Measurements from ENCODE around the gene RPS18. TPM values are rescaled to one million over a fixed set of nuclear protein-coding genes. Genes with fewer than 3 reads are reported as not detected.

RPS18 gene
- total and polyA plus RNA-seq, 10 of the 15 experiments (the other 5 are each of a cell fraction or from before 2014, with no cell fraction given) = 4,228 to 20,828 (median 7,406) TPM

- intact Hi-C loops (cut with micrococcal nuclease; ENCODE audit: unreplicated experiment) = loop anchor here (5.0 kb wide), 1 partner anchor 112 kb away; the partner anchor contains the start of gene KIFC1
- H3K27me3 ChIP-seq (replicated peaks in 1 of 2; ENCODE audit: control insufficient read depth in 2 of 2, insufficient read depth in 2 of 2, low read length in 1 of 2) = no peaks in the 10 kb centered on the region
- CTCF ChIA-PET = interaction anchor here (1.7 to 3.9 kb wide), 2 partner anchors 65 to 151 kb away, joined by 3 to 22 read pairs; no protein-coding TSS in a partner anchor
- H4K20me1 ChIP-seq (ENCODE audit: control insufficient read depth, insufficient read depth) = no peaks in the 10 kb centered on the region; the same call in 1 of the 2 replicates
- no peak overlapping the region for H3K4me3 ChIP-seq
- RAD21 ChIA-PET (ENCODE audit: unreplicated experiment) = no interaction called here
- peaks cover 20% of the 10 kb centered on the region for H3K4me1 ChIP-seq (ENCODE audit: control insufficient read depth, insufficient read depth, low read length)
- SMC1A ChIA-PET (ENCODE audit: uncharacterized antibody, unreplicated experiment) = no interaction called here
- peaks cover 24% of the 10 kb centered on the region for H3K79me2 ChIP-seq (ENCODE audit: control insufficient read depth, insufficient read depth, low read length)
- H2AFZ ChIP-seq (ENCODE audit: control insufficient read depth, low read depth, low read length) = no peak overlapping the region
- 100% methylated on average over 5 of the region's 5 CpGs for WGBS (ENCODE audit: insufficient coverage, insufficient replicate concordance, low lambda C conversion rate, missing lambda C conversion rate)
- H3K4me2 ChIP-seq (ENCODE audit: control insufficient read depth, insufficient read depth) = no peak overlapping the region
- H3K27ac ChIP-seq (ENCODE audit: control insufficient read depth, insufficient read depth) = no peak overlapping the region; the same call in 1 of the 2 replicates
- no peak for ATAC-seq
- no TSS peak for BruUV-seq (replicated peaks)
- DNase-seq (ENCODE audit: low read depth, low spot score) = no peak
- peaks cover 24 to 31% of the 10 kb centered on the region in 2 experiments for H3K36me3 ChIP-seq (ENCODE audit: control insufficient read depth in 2 of 2, insufficient read depth in 2 of 2, low read length in 1 of 2)
- FAIRE-seq = no peak
- H3K9ac ChIP-seq (ENCODE audit: control insufficient read depth, insufficient read depth, low read length) = no peak overlapping the region
- in situ Hi-C loops (cut with MboI) = no loop called here
- H3K9me3 ChIP-seq (replicated peaks; ENCODE audit: control insufficient read depth, insufficient read depth, low read length) = no peaks in the 10 kb centered on the region
- TF ChIP-seq CTCF (IDR thresholded peaks at IDR 0.05 in 2 of 3, conservative IDR thresholded peaks at IDR 0.05 in 1 of 3; ENCODE audit: control insufficient read depth in 2 of 3, extremely low read depth in 1 of 3, insufficient read depth in 1 of 3, low read depth in 3 of 3, low read length in 3 of 3) = peak; percentile 39 to 55 (median 46); a peak in 5 of 6 replicates
- peak in 1 of 2 experiments; percentile 20; a peak in 1 of 4 replicates for TF ChIP-seq IKZF2 (IDR thresholded peaks at IDR 0.05)
- TF ChIP-seq RAD21 (IDR thresholded peaks at IDR 0.05; ENCODE audit: insufficient read depth, low read depth, low read length) = peak; percentile 46
- TF ChIP-seq ZBTB40 (IDR thresholded peaks at IDR 0.05; ENCODE audit: borderline replicate concordance) = no peak
- TF ChIP-seq ZNF24 (IDR thresholded peaks at IDR 0.05) = no peak
- no peak for TF ChIP-seq PBX3 (IDR thresholded peaks at IDR 0.05; ENCODE audit: insufficient replicate concordance, low read depth, low read length)
- TF ChIP-seq EED (IDR thresholded peaks at IDR 0.05; ENCODE audit: low read depth) = peak; percentile 46; the same call in 1 of the 2 replicates
- no peak for TF ChIP-seq BHLHE40 (IDR thresholded peaks at IDR 0.05; ENCODE audit: borderline replicate concordance in 1 of 2, low read depth in 2 of 2, low read length in 1 of 2)
- TF ChIP-seq SMC3 (IDR thresholded peaks at IDR 0.05; ENCODE audit: borderline replicate concordance, low read length) = peak; percentile 10; the same call in 1 of the 2 replicates
- TF ChIP-seq SIX5 (IDR thresholded peaks at IDR 0.05; ENCODE audit: low read depth, low read length, severe bottlenecking) = no peak
- POLR2A ChIA-PET = interaction anchor here (1.6 to 3.9 kb wide), 3 partner anchors 8 to 17 kb away, joined by 6 to 38 read pairs (median 19); partner anchors contain the start of genes PFDN6, RPS18, VPS52 and WDR46
These were observed 8.2 kb downstream of the RPS18 start for GRCh38 chr6:33279971-33280511.
